Neural cell (in vitro differentiated cells): ENCODE data around the gene RALGPS1. TPM values are rescaled to one million over a fixed set of nuclear protein-coding genes. Genes with fewer than 3 reads are reported as not detected.

Experiments used
- H2AFZ ChIP-seq: fragments of 200-600, 300-800 bp; sonication (generic), shearing (Covaris generic); 2 replicates; pipeline ENCODE4 v1.6.0; 2014; ENCODE audit warnings: low read depth, mild to moderate bottlenecking, antibody characterized with exemption, low read length, moderate library complexity
- H3F3A ChIP-seq: fragments of 200-600 bp; shearing (Covaris generic); 2 replicates; pipeline ENCODE4 v1.6.1; 2016; ENCODE audit warnings: mild to moderate bottlenecking, moderate library complexity, mixed read lengths, antibody characterized with exemption, low read length; ENCODE audit not compliant: insufficient read depth, poor library complexity, severe bottlenecking
- H3K27ac ChIP-seq: fragments of 200-600, 300-800 bp; sonication (generic), shearing (Covaris generic); 2 replicates; pipeline ENCODE4 v1.5.1; 2014; ENCODE audit warnings: mild to moderate bottlenecking, low read length, moderate library complexity
- H3K27me3 ChIP-seq: fragments of 300-800, 200-600 bp; sonication (generic), shearing (Covaris generic); 2 replicates; pipeline ENCODE4 v1.6.0; 2014; ENCODE audit warnings: mild to moderate bottlenecking, low read depth, low read length, moderate library complexity; ENCODE audit not compliant: insufficient read depth
- H3K36me3 ChIP-seq: fragments of 300-800, 200-600 bp; sonication (generic), shearing (Covaris generic); 2 replicates; pipeline ENCODE4 v1.5.1; 2014; ENCODE audit warnings: mild to moderate bottlenecking, antibody characterized with exemption, low read length, moderate library complexity; ENCODE audit not compliant: insufficient read depth
- H3K4me2 ChIP-seq: fragments of 300-800, 200-600 bp; sonication (generic), shearing (Covaris generic); 2 replicates; pipeline ENCODE4 v1.6.0; 2014; ENCODE audit warnings: mild to moderate bottlenecking, low read length
- H3K4me3 ChIP-seq: fragments of 300-800, 200-600 bp; sonication (generic), shearing (Covaris generic); 2 replicates; pipeline ENCODE4 v1.5.1; 2014; ENCODE audit warnings: mild to moderate bottlenecking, low read length, moderate library complexity
- H3K79me2 ChIP-seq: fragments of 200-600 bp; shearing (Covaris generic); replicated peaks from 2 replicates; pipeline ENCODE4 v1.6.0; 2014; ENCODE audit warnings: mild to moderate bottlenecking, low read length, moderate library complexity; ENCODE audit not compliant: insufficient read depth
- H3K9ac ChIP-seq: fragments of 300-800, 200-600 bp; sonication (generic), shearing (Covaris generic); 2 replicates; pipeline ENCODE4 v1.6.1; 2016; ENCODE audit warnings: mild to moderate bottlenecking, low read length, mixed read lengths
- H3K9me2 ChIP-seq: fragments of 200-600 bp; shearing (Covaris generic); 2 replicates; pipeline ENCODE4 v1.6.1; 2016; ENCODE audit warnings: mild to moderate bottlenecking, low read length, mixed read lengths; ENCODE audit not compliant: insufficient read depth
- H3K9me3 ChIP-seq: fragments of 200-600, 300-800 bp; sonication (generic), shearing (Covaris generic); 2 replicates; pipeline ENCODE4 v1.6.1; 2016; ENCODE audit warnings: mild to moderate bottlenecking, mixed run types, low read length, moderate library complexity, mixed read lengths
- H4K20me1 ChIP-seq: fragments of 200-600 bp; shearing (Covaris generic); 2 replicates; pipeline ENCODE4 v1.6.1; 2016; ENCODE audit warnings: mild to moderate bottlenecking, mixed run types; ENCODE audit not compliant: insufficient read depth
- CTCF ChIP-seq: fragments of 450-650 bp; IDR thresholded peaks from 2 replicates; pipeline ENCODE4 v1.5.1; 2014; ENCODE audit warnings: antibody characterized with exemption, mild to moderate bottlenecking, moderate library complexity; ENCODE audit not compliant: poor library complexity, severe bottlenecking
- EP300 ChIP-seq: fragments of 450-650 bp; conservative IDR thresholded peaks from 2 replicates; pipeline ENCODE4 v1.6.1; 2014; ENCODE audit warnings: antibody characterized with exemption, mild to moderate bottlenecking, moderate library complexity; ENCODE audit not compliant: poor library complexity, severe bottlenecking
- EZH2 ChIP-seq: fragments of 200-600, 300-800 bp; shearing (Covaris generic), sonication (generic); IDR thresholded peaks from 2 replicates; pipeline ENCODE4 v1.6.1; 2014; ENCODE audit warnings: antibody characterized with exemption, low read length, borderline replicate concordance, mild to moderate bottlenecking; ENCODE audit not compliant: insufficient read depth, poor library complexity, severe bottlenecking
- MXI1 ChIP-seq: fragments of 450-650 bp; conservative IDR thresholded peaks from 2 replicates; pipeline ENCODE4 v1.6.1; 2014; ENCODE audit warnings: antibody characterized with exemption, mild to moderate bottlenecking; ENCODE audit not compliant: poor library complexity, severe bottlenecking
- POLR2AphosphoS5 ChIP-seq: IDR thresholded peaks from 2 replicates; pipeline ENCODE4 v1.6.1; 2012
- RAD21 ChIP-seq: fragments of 450-650 bp; conservative IDR thresholded peaks from 2 replicates; pipeline ENCODE4 v1.6.1; 2014; ENCODE audit warnings: antibody characterized with exemption, mild to moderate bottlenecking, moderate library complexity
- REST ChIP-seq: IDR thresholded peaks from 2 replicates; pipeline ENCODE4 v1.6.1; 2012; ENCODE audit warnings: borderline replicate concordance
- SMC3 ChIP-seq: fragments of 450-650 bp; conservative IDR thresholded peaks from 2 replicates; pipeline ENCODE4 v1.6.1; 2014; ENCODE audit warnings: antibody characterized with exemption, mild to moderate bottlenecking, moderate library complexity; ENCODE audit not compliant: poor library complexity
- TAF1 ChIP-seq: IDR thresholded peaks from 2 replicates; pipeline ENCODE4 v1.6.1; 2012; ENCODE audit warnings: low read depth
- polyA plus RNA-seq: library from polyadenylated mRNA; depleted of rRNA; stranded (reverse); fragments of >200 nt; gene quantifications from 2 replicates; pipeline ENCODE4 v1.2.3, GENCODE V29; 2014

Gene RALGPS1
- polyA plus RNA-seq, 1 donor from 2014 or later: 37.1 TPM

- Histone ChIP-seq H3K9me2 (no peaks in the 10 kb centered on the region), H2AFZ (no peak overlapping the region), H3F3A (no peaks in the 10 kb centered on the region), H3K9me3 (no peaks in the 10 kb centered on the region), H4K20me1 (no peaks in the 10 kb centered on the region), H3K27me3 (no peaks in the 10 kb centered on the region), H3K4me2 (no peak overlapping the region), H3K79me2 (no peaks in the 10 kb centered on the region), H3K4me3 (no peak overlapping the region), H3K9ac (no peak overlapping the region), H3K36me3 (no peaks in the 10 kb centered on the region), H3K27ac (no peak overlapping the region)
- TF ChIP-seq EP300 (no peak), RAD21 (no peak), POLR2AphosphoS5 (no peak), REST (no peak), SMC3 (no peak), CTCF (no peak), MXI1 (no peak), TAF1 (no peak), EZH2 (no peak)
These were observed 25.2 kb downstream of the RALGPS1 start for GRCh38 chr9:126939821-126940221.

GRCh38 chr9:126942399-126942798 is 27.8 kb downstream of the RALGPS1 start:
- Histone ChIP-seq H4K20me1 (no peaks in the 10 kb centered on the region), H2AFZ (no peak overlapping the region), H3K79me2 (no peaks in the 10 kb centered on the region), H3K4me2 (no peak overlapping the region), H3K36me3 (no peaks in the 10 kb centered on the region), H3K9me2 (no peaks in the 10 kb centered on the region), H3K9me3 (no peaks in the 10 kb centered on the region), H3K9ac (no peak overlapping the region), H3K27ac (no peak overlapping the region), H3F3A (no peaks in the 10 kb centered on the region), H3K27me3 (no peaks in the 10 kb centered on the region), H3K4me3 (no peak overlapping the region)
- TF ChIP-seq SMC3 (no peak), EZH2 (no peak), CTCF (no peak), EP300 (no peak), RAD21 (no peak), POLR2AphosphoS5 (no peak)
